ENCODE data around the gene AMPD3.

Gene AMPD3

GRCh38 chr11:10494636-10495463, 39.8 kb downstream of the AMPD3 start:
- no peak for DNase-seq (ENCODE audit: low read depth)
- H3K4me3 ChIP-seq (ENCODE audit: low read depth, low read length), result no peak overlapping the region
- TF ChIP-seq CTCF (IDR thresholded peaks at IDR 0.05; ENCODE audit: control insufficient read depth, extremely low read depth, insufficient read depth), result no peak

- no peak for TF ChIP-seq CTCF (IDR thresholded peaks at IDR 0.05; ENCODE audit: control insufficient read depth, extremely low read depth, insufficient read depth)
- no peak overlapping the region for H3K4me3 ChIP-seq (ENCODE audit: low read depth, low read length)
- DNase-seq (ENCODE audit: low read depth), result no peak
These were observed 40.4 kb downstream of the AMPD3 start for GRCh38 chr11:10495464-10495786.

GRCh38 chr11:10496296-10496936, 41.4 kb downstream of the AMPD3 start:
- no peak for TF ChIP-seq CTCF (IDR thresholded peaks at IDR 0.05; ENCODE audit: control insufficient read depth, extremely low read depth, insufficient read depth)
- DNase-seq (ENCODE audit: low read depth), result no peak
- H3K4me3 ChIP-seq (ENCODE audit: low read depth, low read length), result no peak overlapping the region

GRCh38 chr11:10497371-10498021, 42.4 kb downstream of the AMPD3 start:
- DNase-seq (ENCODE audit: low read depth), result no peak
- TF ChIP-seq CTCF (IDR thresholded peaks at IDR 0.05; ENCODE audit: control insufficient read depth, extremely low read depth, insufficient read depth), result no peak
- no peak overlapping the region for H3K4me3 ChIP-seq (ENCODE audit: low read depth, low read length)

GRCh38 chr11:10498022-10498400, 42.9 kb downstream of the AMPD3 start:
- H3K4me3 ChIP-seq (ENCODE audit: low read depth, low read length), result no peak overlapping the region
- TF ChIP-seq CTCF (IDR thresholded peaks at IDR 0.05; ENCODE audit: control insufficient read depth, extremely low read depth, insufficient read depth), result no peak
- DNase-seq (ENCODE audit: low read depth), result no peak

GRCh38 chr11:10498426-10499250, 43.6 kb downstream of the AMPD3 start:
- DNase-seq (ENCODE audit: low read depth), result no peak
- no peak overlapping the region for H3K4me3 ChIP-seq (ENCODE audit: low read depth, low read length)
- TF ChIP-seq CTCF (IDR thresholded peaks at IDR 0.05; ENCODE audit: control insufficient read depth, extremely low read depth, insufficient read depth), result no peak
